ENCODE measurements around the gene OBSL1.

The OBSL1 gene

DNA sequence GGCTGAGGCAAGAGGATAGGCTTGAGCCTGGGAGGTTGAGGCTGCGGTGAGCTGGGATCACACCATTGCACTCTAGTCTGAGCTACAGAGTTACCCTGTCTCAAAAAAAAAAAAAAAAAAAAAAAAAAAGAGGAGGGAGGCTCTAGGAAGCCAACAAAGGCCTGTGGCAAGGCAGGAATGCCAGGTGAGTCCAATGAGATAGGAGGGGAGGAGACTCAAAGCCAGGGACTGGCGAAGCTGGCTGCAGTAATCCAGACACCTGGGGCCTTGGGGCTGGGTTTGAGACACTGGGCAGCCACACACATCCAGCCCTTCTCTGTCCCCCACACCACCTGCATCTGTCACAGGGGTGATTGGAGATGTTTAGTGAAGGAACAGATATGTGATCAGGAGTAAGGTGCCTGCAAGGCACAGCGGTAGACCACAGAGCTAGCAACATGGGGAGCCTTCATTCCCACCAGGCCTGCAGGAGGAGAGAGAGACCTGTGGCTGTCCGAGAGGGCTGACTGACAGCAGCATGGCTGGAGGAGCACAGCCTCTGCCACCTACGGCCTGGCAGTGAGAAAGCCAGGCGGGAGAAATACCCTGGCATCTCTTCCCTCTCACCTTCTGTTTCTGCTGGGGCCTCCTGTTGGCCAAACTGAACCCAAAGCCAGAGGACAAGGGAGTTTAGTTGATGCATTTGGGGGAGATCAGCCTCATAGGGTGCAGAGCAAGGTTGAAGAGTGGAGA, 37.2 kb downstream of the OBSL1 start:
- Histone ChIP-seq H3K27ac (ENCODE audit: poor library complexity, severe bottlenecking) (no peak overlapping the region), H3K9me3 (ENCODE audit: severe bottlenecking) (no peaks in the 10 kb centered on the region), H3K4me1 (ENCODE audit: insufficient read depth, poor library complexity, severe bottlenecking) (peaks cover 9% of the 10 kb centered on the region), H3K36me3 (ENCODE audit: low read depth) (peaks cover 5% of the 10 kb centered on the region; the same call in 1 of the 2 replicates), H3K27me3 (ENCODE audit: insufficient read depth, poor library complexity, severe bottlenecking) (peaks cover 10% of the 10 kb centered on the region), H3K4me3 (ENCODE audit: severe bottlenecking) (no peak overlapping the region)
- DNase-seq (ENCODE audit: low spot score) (no peak), ATAC-seq (ENCODE audit: low read depth) (peak; percentile 37; the same call in 2 of the 3 replicates)
- TF ChIP-seq, protein P1, sequence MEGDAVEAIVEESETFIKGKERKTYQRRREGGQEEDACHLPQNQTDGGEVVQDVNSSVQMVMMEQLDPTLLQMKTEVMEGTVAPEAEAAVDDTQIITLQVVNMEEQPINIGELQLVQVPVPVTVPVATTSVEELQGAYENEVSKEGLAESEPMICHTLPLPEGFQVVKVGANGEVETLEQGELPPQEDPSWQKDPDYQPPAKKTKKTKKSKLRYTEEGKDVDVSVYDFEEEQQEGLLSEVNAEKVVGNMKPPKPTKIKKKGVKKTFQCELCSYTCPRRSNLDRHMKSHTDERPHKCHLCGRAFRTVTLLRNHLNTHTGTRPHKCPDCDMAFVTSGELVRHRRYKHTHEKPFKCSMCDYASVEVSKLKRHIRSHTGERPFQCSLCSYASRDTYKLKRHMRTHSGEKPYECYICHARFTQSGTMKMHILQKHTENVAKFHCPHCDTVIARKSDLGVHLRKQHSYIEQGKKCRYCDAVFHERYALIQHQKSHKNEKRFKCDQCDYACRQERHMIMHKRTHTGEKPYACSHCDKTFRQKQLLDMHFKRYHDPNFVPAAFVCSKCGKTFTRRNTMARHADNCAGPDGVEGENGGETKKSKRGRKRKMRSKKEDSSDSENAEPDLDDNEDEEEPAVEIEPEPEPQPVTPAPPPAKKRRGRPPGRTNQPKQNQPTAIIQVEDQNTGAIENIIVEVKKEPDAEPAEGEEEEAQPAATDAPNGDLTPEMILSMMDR (IDR thresholded peaks at IDR 0.05; ENCODE audit: poor library complexity, severe bottlenecking), result no peak

DNA sequence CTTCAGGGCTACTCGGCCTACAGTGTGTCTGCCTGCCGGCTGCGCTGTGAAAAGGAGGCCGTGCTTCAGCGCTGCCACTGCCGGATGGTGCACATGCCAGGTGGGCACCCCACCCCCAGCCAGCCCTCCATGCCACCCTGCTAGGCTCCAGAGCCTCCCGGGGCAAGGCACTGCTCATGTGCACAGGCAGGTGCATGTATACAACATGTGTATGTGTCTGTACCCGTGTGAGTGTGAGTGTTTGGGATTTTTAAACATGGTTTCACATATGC, 39.0 kb downstream of the OBSL1 start:
- Histone ChIP-seq H3K27me3 (ENCODE audit: insufficient read depth, poor library complexity, severe bottlenecking) (peaks cover 20% of the 10 kb centered on the region), H3K4me1 (ENCODE audit: insufficient read depth, poor library complexity, severe bottlenecking) (no peaks in the 10 kb centered on the region), H3K27ac (ENCODE audit: poor library complexity, severe bottlenecking) (no peak overlapping the region), H3K9me3 (ENCODE audit: severe bottlenecking) (no peaks in the 10 kb centered on the region), H3K36me3 (ENCODE audit: low read depth) (no peaks in the 10 kb centered on the region), H3K4me3 (ENCODE audit: severe bottlenecking) (no peak overlapping the region)
- ATAC-seq (ENCODE audit: low read depth) (no peak), DNase-seq (ENCODE audit: low spot score) (no peak)
- TF ChIP-seq, protein P1 (IDR thresholded peaks at IDR 0.05; ENCODE audit: poor library complexity, severe bottlenecking), result no peak

GRCh38 chr2:219531639-219532377, 39.5 kb downstream of the OBSL1 start:
- no peak for DNase-seq (ENCODE audit: low spot score)
- Histone ChIP-seq H3K4me3 (ENCODE audit: severe bottlenecking) (no peak overlapping the region), H3K36me3 (ENCODE audit: low read depth) (no peaks in the 10 kb centered on the region), H3K27ac (ENCODE audit: poor library complexity, severe bottlenecking) (no peak overlapping the region), H3K9me3 (ENCODE audit: severe bottlenecking) (no peaks in the 10 kb centered on the region), H3K27me3 (ENCODE audit: insufficient read depth, poor library complexity, severe bottlenecking) (peaks cover 22% of the 10 kb centered on the region), H3K4me1 (ENCODE audit: insufficient read depth, poor library complexity, severe bottlenecking) (no peaks in the 10 kb centered on the region)
- TF ChIP-seq, protein P1 (IDR thresholded peaks at IDR 0.05; ENCODE audit: poor library complexity, severe bottlenecking), result no peak
- no peak for ATAC-seq (ENCODE audit: low read depth)

- H3K4me3 ChIP-seq (ENCODE audit: severe bottlenecking), result no peak overlapping the region
- TF ChIP-seq, protein P1 (IDR thresholded peaks at IDR 0.05; ENCODE audit: poor library complexity, severe bottlenecking), result peak; percentile 94
- no peaks in the 10 kb centered on the region for H3K36me3 ChIP-seq (ENCODE audit: low read depth)
- DNase-seq (ENCODE audit: low spot score) (no peak), ATAC-seq (ENCODE audit: low read depth) (peak; percentile 80)
- H3K27ac ChIP-seq (ENCODE audit: poor library complexity, severe bottlenecking), result no peak overlapping the region
- no peaks in the 10 kb centered on the region for H3K4me1 ChIP-seq (ENCODE audit: insufficient read depth, poor library complexity, severe bottlenecking)
- peaks cover 22% of the 10 kb centered on the region for H3K27me3 ChIP-seq (ENCODE audit: insufficient read depth, poor library complexity, severe bottlenecking)
- H3K9me3 ChIP-seq (ENCODE audit: severe bottlenecking), result no peaks in the 10 kb centered on the region
Measured at GRCh38 chr2:219530048-219530963, 41.0 kb downstream of the OBSL1 start.
